Measurements from ENCODE around the gene ZDHHC3.

Gene ZDHHC3, protein sequence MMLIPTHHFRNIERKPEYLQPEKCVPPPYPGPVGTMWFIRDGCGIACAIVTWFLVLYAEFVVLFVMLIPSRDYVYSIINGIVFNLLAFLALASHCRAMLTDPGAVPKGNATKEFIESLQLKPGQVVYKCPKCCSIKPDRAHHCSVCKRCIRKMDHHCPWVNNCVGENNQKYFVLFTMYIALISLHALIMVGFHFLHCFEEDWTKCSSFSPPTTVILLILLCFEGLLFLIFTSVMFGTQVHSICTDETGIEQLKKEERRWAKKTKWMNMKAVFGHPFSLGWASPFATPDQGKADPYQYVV

DNA sequence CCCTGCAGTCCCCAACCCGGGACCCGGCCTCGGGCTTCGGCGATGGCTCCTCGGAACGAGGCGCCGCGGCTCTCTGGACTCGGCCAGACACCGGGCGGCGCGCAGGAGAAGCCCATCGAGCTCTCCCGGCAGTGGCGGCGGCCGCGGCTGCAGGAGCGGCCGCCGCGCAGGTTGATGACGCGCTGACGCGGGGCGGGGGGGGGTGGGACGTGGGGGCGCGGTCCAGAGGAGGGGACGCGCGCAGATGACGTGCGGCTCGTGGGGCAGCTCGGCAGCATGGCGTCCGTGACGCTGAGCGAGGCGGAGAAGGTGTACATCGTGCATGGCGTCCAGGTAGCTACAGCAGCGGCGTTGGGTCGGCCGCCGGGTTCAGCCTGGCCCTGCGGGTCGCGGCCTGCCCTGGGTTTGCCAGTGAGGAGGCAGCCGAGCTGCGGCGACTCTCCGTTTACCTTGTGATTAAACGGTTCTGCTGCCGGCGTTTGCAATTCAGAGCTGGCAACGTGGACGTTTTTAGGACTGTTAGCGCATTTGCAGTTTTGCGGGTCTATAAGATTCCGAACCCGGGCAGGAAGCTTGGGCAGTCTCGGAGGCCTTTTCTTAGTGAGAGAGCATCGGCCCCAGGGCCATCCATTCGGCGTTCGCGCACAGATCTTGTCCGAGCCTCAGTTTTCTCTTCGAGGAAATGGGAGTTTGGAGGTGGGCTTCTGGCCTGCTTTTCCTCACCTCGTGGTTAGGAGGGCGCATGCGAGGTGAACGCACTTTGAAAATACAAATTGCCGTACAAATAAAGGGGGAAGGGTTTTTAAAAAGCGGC is at the start of gene ZDHHC3, which contains the start of gene EXOSC7:
TSS of gene ZDHHC3 (minus strand) at position 173 of the 814 bp plus-strand sequence. CDS start 16,738 bp downstream, outside the sequence.
TSS of gene EXOSC7 (plus strand) at position 243 of the 814 bp plus-strand sequence. CDS start at position 277, 34 bp downstream.
- peak; percentile 86 for DNase-seq

DNA sequence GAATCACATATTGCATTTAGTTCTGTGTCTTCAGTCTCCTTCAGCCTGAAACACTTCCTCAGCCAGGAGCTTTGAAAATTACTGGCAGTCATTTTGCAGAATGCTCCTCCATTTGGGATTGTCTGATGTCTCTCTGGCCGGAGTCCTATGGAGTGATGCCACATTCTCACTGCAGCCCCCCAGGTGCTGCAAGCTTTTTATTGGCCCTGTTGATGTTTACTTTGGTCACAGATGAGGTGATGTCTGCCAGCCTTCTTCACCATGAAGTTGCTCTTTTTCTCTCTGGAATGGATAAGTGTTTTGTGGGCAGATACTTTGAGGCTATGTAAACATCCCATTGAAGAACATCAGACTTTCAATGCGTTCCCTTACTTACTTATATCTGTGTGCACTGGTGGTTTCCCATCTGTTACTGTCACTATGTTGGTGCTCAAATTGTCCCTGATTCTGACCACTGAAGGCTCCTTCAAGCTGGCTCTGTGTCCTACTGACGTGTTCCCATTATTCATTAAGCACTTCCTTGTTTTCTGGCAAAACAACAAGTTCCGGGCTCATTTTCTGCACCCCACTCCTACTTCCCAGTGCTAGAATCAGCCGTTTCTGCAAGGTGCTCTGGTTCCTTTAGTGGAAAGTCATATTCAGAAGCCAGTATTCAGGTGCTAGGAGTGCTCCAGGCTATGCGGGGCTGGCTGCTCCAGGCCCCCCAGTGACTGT is 48.7 kb upstream of the ZDHHC3 start:
- DNase-seq = no peak

DNA sequence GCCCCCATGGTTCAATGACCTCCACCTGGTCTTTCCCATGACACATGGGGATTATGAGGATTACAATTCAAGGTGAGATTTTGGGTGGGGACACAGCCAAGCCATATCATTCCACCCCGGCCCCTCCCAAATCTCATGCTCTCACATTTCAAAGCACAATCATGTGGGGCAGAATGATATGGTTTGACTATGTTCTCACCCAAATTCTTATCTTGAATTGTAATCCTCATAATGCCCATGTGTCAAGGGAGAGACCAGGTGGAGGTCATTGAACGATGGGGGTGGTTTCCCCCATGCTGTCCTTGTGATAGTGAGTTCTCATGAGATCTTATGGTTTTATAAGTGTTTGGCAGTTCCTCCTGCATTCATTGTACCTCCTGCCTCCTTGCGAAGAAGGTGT is 47.7 kb upstream of the ZDHHC3 start:
- no peak for DNase-seq

DNA sequence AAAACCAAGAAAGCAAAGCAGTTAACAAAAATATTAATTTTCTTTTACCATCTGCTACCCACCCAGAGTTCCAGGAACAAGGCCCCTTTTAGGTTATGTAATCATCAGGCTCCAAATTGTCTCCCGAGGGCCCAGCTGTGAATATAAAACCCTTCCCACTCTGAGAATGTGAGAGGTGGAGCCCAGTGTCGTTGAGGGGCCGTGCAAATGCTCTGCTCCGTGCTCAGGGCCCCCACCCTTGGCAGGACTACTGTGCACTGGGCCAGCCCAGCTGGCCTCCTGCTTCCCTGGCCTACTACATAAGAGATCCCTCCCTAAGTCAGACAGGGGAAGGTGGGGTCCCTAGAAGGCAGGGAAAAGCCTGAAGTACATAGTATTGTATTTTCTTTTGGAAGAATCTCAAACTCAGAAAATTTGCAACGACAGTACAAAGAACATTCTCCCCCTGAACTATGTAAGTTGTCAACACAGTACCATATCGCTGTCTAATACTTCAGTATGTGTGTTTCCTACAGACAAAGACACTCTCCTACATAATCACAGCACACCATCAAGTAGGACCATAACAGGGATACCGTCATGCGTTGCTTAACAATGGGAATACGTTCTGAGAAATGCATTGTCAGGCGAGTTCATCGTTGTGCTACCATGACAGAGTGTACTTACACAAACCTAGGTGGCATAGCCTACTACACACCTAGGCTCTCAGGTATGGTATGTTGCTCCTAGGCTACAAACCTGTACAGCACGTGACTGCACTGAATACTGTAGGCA is 45.7 kb upstream of the ZDHHC3 start:
- no peak for DNase-seq

DNA sequence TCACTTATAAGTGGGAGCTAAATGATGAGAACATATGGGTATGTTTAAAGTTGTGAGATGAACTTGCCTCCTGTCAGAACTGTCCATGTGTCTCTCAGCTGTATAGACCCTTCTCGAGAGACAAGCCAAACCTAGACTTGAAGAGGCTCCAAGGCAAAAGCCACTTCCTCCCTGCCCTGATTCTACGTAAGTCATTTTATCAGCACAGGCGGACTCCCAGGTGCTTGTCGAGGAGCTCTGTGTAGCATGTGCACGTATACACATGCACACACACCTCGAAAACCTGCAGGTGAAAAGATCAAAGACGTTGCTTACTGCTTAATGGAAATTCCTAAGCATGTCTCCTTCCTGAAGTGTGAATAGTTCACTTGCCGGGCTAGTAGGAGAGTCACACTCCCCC is 44.6 kb upstream of the ZDHHC3 start:
- DNase-seq = no peak

DNA sequence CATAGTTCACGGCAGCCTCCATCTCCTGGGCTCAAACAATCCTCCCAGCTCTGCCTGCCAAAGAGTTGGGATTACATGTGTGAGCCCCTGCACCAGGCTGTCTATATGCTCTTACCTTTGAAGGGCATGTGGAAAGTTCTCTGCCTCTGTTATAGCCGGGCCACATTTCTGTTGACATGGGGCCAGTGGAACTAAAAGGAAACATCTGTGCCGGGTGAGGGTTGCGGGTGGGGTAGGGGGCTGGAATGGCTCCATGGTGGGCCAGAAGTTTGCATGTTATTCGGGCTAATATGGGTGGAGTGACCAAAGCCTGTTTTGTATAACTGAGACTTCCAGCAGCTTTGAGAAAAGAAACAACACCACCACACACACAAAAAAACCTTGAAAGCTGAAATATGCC is 41.8 kb upstream of the ZDHHC3 start:
- DNase-seq = no peak

DNA sequence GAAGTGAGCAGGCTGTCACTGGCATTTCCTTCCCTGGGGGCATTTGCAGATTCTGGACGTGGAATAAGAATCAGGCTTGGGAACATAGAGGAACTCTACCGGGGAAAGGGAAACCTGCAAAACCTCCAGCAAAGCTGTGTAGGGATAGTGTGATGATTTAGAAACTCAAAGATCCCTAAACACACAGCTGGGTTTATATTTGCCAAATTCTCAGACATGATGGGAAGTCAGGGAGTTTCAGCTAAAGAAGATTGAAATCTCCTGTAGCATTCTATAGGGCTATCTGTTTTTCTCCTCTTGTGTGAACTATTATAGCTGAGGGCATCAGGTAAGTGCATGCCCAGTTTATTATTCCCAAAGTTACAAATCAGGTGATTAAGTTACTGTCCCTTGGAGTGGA is 40.9 kb upstream of the ZDHHC3 start:
- no peak for DNase-seq

DNA sequence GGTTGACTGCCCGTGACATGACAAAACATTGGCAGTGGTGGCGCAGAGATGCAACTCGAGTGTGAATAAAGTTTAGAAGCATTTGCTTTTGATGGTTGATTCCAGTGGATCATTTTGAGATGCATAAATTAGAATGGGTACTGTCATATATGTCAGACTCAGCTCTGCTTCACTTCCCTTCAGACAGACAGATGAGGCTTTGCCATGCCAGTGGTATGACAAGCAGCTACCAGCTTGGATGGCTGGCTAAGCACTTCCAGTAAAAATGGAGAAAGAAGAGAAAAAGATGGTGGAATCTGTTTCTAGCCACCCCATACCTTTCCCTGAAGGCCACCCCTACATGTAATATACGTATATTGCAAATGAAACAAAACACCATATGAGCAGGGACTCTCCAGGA is 36.6 kb upstream of the ZDHHC3 start:
- DNase-seq = no peak

DNA sequence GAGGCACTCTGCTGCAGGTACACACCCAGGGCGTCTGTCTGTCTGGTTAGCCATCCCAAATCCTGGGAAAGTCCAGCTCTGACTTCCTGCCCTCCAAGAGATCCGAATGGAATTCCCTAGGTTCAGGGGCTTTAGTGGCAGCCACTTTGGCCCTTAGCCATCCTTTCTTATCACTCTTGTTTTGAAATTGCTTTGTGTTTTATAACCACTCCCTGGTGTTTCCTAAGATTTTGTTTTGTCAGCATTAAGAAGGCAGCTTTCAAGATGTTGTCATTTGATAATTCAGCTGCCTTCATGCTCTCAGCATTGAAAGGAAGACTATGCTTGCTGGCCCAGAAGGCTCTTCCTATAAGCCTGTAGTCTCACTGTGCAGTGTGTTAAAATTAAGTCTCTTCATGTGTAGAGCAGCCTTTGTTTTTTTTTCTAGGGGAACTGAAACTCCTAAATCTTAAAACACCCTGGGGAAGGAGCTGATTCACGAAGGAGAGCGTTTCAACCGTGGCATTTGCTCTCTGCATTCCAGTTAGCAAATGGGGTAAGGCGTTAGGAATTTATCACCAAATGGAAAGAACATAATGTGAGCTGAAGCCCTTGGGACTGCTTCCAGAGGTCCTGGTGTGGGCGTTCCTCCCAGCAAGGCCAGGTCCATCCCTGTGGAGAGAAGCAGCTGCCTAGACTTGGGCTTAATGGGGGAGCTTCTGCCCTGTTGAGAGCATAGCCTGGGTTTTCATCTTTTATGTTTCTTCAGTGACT is 36.0 kb upstream of the ZDHHC3 start:
- no peak for DNase-seq

DNA sequence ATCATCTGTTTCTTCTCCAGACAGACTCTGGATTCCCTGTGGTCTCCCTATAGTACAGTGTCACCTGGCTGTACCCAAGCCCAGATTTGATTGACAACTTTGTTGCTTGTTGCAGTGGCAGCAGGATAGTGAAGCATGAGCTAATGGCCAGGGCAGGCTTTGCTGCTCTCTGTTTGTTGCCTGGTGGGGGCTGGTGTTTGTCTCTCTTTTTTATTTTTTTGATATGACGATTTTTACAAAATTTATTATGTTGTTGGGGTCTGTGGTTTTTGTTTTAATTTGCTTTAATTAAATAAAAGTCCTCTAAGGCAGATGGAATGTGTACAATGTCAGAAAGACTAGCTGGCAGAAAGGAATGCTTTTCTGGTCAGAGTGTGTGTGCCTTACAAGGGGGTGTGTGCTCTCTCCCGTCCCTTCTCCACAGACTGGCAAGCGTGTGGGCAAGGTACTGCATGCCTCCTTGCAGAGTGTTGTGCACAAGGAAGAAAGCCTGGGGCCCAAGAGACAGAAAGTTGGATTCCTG is 34.9 kb upstream of the ZDHHC3 start:
- DNase-seq = no peak

DNA sequence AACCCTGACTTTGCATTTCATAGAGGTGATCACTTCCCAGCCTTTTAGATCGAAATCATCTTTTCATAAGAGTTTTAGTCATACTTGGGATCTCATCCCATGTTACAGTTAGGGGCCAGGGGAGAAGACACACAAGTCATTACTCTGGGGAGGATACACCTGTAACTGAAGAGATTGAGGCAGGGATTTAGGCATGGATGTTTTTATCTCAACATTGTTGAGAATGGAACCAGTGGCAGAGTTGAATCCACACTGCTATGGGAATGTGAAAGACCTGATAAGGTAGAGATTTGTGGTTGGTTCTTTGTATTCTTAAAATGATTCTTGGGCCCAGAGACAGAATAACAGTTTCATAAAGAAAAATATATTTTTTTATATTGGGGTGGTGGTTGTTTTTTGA is 33.9 kb upstream of the ZDHHC3 start:
- no peak for DNase-seq

DNA sequence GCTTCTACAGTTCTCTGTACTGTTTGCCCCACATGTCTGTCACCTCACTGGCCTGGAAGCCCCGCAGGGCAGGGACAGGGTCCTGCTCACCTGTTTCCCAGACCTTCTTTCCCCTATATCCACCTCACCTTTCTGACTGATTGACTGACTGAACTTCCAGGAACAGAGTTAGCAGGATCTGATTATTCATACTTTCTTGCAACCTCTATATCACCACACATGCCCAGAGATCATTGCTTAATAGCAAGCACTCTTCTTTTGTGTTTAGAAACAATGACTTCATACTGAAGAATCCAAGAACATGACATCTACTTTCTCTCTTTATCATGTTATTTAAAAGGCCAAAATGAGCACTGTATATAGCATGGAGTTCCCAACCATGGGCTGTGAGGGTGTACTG is 32.1 kb upstream of the ZDHHC3 start:
- no peak for DNase-seq

DNA sequence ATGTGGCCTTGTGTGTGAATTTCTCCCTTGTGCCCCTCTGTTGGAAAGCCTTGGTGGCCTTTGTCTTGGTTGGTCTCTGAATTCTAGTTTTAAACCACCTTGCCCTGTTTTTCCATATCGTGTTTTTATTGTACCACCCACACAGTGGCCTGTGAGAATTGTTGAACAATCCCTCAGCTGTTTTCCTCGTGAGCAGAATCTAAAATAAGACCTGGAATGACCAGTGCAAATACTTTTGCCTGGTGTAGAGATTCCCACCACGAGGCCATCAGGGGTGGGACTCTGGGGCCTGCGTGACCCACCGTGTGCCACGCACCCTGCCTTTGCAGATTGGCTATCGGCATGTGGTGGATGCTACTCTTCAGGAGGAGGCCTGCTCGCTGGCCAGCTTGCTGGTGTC is 31.1 kb upstream of the ZDHHC3 start:
- no peak for DNase-seq

DNA sequence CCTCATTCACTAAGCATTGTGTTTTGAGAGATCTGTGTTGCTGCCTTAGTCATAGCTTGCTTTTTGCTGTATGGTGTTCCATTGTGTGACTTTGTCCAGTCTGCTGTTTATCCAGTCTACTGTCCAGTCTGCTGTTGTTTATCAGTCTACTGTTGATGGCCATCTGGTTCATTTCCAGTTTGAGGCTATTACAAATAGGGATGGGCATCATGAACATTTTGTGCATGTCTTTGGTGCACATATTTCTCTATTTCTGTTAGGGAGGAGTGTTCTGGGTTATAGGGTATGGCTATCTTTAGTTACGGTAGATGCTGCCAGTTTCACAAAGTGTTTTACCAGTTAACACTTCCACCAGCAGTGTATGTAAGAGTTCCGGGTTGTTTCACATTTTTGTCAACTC is 27.9 kb upstream of the ZDHHC3 start:
- DNase-seq = no peak

DNA sequence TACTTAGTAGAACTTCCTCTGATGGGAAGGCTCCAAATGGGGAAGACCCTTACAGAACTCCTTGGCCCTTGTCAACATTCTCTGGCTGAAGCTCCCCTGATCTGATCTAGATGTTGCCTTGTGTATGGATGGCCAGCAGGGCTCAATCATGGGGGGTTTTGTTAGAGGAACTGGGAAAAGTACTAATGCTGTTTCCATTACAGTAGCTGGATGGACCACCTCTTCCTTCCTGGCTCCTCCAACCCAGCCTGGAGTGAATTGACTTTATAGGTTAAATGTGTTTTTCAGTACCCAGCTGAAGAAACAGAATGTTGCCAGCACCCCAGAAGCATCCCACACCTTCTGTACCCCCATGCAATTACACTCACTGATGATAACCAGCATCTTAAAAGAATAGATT is 27.4 kb upstream of the ZDHHC3 start:
- DNase-seq = no peak

DNA sequence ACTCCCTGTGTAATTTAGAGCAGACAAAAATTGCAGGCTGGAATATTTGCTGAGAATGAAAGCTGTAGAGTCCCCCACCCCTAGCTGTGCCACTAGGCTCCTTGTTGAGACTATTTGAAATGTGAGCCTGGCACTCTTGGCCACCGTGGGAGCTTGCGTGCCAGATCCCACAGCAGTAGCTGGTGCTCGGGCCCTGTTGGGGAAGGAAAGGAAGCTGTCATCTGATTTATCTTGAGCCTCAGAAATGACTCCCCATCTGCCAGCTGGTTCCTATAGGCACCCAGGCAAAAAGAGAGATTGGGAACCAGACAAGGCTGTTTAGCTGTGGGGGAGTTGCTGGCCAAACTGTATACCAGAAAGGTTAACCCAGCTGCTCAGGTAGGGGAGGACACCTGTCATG is 26.7 kb upstream of the ZDHHC3 start:
- no peak for DNase-seq

DNA sequence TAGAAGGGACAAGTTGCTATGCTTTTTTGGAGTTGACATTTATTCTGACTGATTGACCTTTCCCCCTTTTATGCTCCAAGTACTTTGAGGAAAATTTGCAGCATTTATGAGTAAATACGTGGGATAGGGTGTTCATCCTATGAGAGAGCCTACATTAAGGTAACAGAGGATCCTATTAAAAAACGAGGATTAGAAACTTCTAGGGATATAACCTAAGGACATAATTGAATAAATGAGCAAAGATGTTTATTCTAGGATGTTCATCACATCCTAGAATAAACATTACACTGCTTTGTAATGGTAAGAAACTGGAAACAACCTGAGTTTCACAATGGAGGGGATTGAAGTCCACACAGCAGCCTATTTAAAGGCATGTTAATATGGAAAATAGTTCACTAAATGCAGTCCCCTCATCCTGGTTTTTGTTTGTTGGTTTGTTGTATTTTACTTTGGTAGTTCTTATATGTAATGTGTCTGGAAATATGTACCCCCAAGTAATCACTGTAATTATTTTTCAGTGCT is 26.2 kb upstream of the ZDHHC3 start:
- no peak for DNase-seq

DNA sequence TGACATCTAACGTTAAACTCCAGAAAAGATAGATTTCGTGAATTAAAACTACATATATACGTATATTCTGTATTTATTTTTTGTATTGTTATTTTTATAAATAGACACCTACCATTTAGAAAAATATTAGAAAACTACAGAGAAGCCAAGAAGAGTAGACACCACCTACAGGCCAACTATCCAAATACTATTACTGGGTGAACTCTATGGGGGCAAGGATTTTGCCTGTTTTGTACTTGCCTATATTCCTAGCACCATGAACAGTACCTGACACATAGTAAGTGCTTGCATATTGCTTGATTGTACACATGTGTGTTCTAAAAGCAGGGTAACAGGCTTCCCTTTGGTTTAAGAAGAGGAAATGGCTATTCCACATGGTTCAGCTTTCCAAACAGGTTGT is 25.8 kb upstream of the ZDHHC3 start:
- no peak for DNase-seq

DNA sequence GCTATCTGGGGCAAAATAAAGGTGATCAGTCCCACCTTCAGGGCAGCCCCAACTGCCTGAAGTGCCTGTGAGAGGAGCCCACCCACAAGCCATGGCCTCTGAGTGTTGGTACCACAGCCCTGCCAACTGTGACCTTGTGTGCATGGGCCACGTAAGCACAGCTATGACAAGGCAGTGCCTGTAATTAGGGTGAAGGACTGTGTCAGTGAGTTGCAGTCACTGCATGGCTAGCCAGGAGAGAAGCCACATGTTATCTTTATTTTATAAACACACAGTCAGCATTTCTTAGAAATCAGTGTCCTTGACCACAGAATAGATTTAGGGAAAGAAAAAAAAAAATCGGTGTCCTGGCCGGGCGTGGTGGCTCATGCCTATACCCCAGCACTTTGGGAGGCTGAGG is 24.8 kb upstream of the ZDHHC3 start:
- DNase-seq = no peak

DNA sequence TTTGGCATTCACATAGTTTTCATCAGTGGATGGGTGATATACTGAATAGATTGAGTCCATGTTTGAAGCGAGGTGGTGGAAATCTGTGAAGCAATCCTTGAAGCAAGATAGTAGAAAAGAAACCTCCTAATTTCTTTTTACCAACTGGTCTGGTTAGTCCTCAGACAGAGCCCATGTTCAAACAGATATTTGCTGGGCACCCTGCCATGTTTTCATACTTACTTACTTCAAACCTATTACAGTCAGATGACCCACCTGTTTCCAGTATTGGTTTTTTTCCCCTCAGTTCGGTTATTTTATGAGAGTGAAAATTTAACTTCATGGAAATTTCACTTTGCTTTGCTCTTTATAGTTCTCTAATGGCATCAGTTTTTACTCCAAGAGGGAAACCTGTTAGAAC is 23.8 kb upstream of the ZDHHC3 start:
- no peak for DNase-seq

DNA sequence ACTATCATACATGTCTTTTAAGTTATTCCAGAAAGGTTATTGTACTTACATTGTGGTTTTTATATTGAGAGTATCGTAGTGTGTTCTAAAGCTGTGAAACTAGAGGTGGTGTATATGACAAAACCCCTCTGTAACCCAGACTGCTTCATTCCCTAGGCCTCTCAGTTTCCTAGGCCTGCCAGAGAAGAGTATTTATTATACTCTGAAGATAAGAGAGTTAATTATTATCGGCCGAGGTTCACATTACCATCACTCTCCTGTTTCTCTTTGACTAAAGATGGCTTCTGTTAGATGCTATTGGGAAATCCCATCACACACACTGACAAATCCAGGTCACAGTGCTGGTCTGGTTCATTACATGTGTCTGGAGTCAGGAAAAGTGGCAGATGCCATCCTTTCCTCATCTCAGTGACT is 20.6 kb upstream of the ZDHHC3 start:
- no peak for DNase-seq

Data from activated T-cell treated with anti-CD3 and anti-CD28 coated beads, Interleukin-2, amount 50 U/mL, for 1 hour (primary cell).